ENCODE measurements around the gene CCDC159.

Gene CCDC159

GRCh38 chr19:11399667-11400066 lies 53.3 kb downstream of the CCDC159 start:
- DNase-seq, result no peak

GRCh38 chr19:11400798-11401197 lies 54.5 kb downstream of the CCDC159 start:
- DNase-seq, result no peak

GRCh38 chr19:11401808-11402543 lies 55.7 kb downstream of the CCDC159 start:
- DNase-seq, result no peak

Data from bone marrow (tissue), 2 donors.